ENCODE measurements around the gene PLCG1. TPM values are rescaled to one million over a fixed set of nuclear protein-coding genes. Genes with fewer than 3 reads are reported as not detected.

Gene PLCG1
- total RNA-seq, 1 experiment from 2014 or later, result 64.1 TPM

- no peaks in the 10 kb centered on the region for H3F3A ChIP-seq (ENCODE audit: insufficient read depth, low read depth)
- H3K9me2 ChIP-seq (ENCODE audit: insufficient read depth), result no peaks in the 10 kb centered on the region
- no peak for DNase-seq
- no peak overlapping the region for H2AFZ ChIP-seq
- no peaks in the 10 kb centered on the region for H4K20me1 ChIP-seq (ENCODE audit: insufficient read depth)
- peaks cover 11% of the 10 kb centered on the region for H3K4me1 ChIP-seq (replicated peaks; ENCODE audit: insufficient read depth)
- H3K79me2 ChIP-seq (ENCODE audit: low read depth), result no peaks in the 10 kb centered on the region
- TF ChIP-seq CTCF (conservative IDR thresholded peaks at IDR 0.05) (no peak), EZH2 (IDR thresholded peaks at IDR 0.05; ENCODE audit: low read depth) (no peak)
- H3K36me3 ChIP-seq (ENCODE audit: low read depth), result 0 out of 2 replicates have a peak, but pooled peaks cover 1% of the 10 kb centered on the region
- POLR2A ChIA-PET (ENCODE audit: unreplicated experiment), result no interaction called here
- intact Hi-C loops (cut with micrococcal nuclease; ENCODE audit: unreplicated experiment), result loop anchor here (10.0 kb wide), 1 partner anchor 226 kb away; no protein-coding TSS in a partner anchor
- H3K27ac ChIP-seq, result no peak overlapping the region
- no peak overlapping the region for H3K4me2 ChIP-seq
- no peaks in the 10 kb centered on the region for H3K27me3 ChIP-seq (ENCODE audit: insufficient read depth, low read depth)
- CTCF ChIA-PET, result interaction anchor here (0.6 kb wide), 1 partner anchor 20 kb away, joined by 3 read pairs; no protein-coding TSS in a partner anchor
- no peaks in the 10 kb centered on the region for H3K9me3 ChIP-seq (ENCODE audit: insufficient read depth, low read depth)
- BruUV-seq (replicated peaks), result no TSS peak
- H3K4me3 ChIP-seq, result no peak overlapping the region
Observed at GRCh38 chr20:41178904-41179432, 41.6 kb downstream of the PLCG1 start.

DNA sequence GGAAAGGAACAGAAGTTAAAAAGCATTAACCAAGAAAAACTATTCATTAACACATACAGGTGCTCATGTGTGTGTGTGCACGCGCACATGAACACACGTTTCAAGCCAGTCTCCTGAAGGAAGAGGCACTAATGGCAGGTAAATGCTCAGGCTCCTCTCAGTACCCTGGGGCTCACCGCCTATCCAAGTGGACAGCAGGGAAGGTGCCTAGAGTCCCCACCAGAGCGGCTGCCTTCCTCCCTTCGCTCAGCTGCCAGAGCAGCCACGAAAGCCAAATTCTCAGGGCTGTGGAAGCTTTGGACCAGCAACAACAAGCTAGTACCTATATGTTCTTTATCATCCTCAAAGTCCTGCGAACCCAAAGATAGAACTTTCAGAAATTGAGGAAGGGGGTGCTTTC, 42.6 kb downstream of the PLCG1 start:
- Histone ChIP-seq H2AFZ (no peak overlapping the region), H3K4me3 (no peak overlapping the region), H3F3A (ENCODE audit: insufficient read depth, low read depth) (no peaks in the 10 kb centered on the region), H3K4me2 (no peak overlapping the region), H3K36me3 (ENCODE audit: low read depth) (no peaks in the 10 kb centered on the region), H3K9me3 (ENCODE audit: insufficient read depth, low read depth) (no peaks in the 10 kb centered on the region), H3K27ac (no peak overlapping the region), H3K4me1 (replicated peaks; ENCODE audit: insufficient read depth) (peaks cover 11% of the 10 kb centered on the region), H3K27me3 (ENCODE audit: insufficient read depth, low read depth) (no peaks in the 10 kb centered on the region), H4K20me1 (ENCODE audit: insufficient read depth) (no peaks in the 10 kb centered on the region), H3K79me2 (ENCODE audit: low read depth) (no peaks in the 10 kb centered on the region), H3K9me2 (ENCODE audit: insufficient read depth) (no peaks in the 10 kb centered on the region)
- BruUV-seq (replicated peaks), result no TSS peak
- intact Hi-C loops (cut with micrococcal nuclease; ENCODE audit: unreplicated experiment), result loop anchor here (10.0 kb wide), 1 partner anchor 225 kb away; no protein-coding TSS in a partner anchor
- ChIA-PET CTCF (no interaction called here), POLR2A (ENCODE audit: unreplicated experiment) (no interaction called here)
- no peak for TF ChIP-seq CTCF (conservative IDR thresholded peaks at IDR 0.05)
- TF ChIP-seq EZH2 (IDR thresholded peaks at IDR 0.05; ENCODE audit: low read depth), result no peak
- no peak for DNase-seq

- ChIA-PET CTCF (interaction anchor here (0.5 kb wide), 1 partner anchor 217 kb away, joined by 5 read pairs; no protein-coding TSS in a partner anchor), POLR2A (ENCODE audit: unreplicated experiment) (no interaction called here)
- Histone ChIP-seq H3F3A (ENCODE audit: insufficient read depth, low read depth) (no peaks in the 10 kb centered on the region), H2AFZ (no peak overlapping the region), H3K79me2 (ENCODE audit: low read depth) (no peaks in the 10 kb centered on the region), H3K4me3 (no peak overlapping the region), H3K36me3 (ENCODE audit: low read depth) (no peaks in the 10 kb centered on the region), H3K4me1 (replicated peaks; ENCODE audit: insufficient read depth) (peaks cover 11% of the 10 kb centered on the region), H3K4me2 (no peak overlapping the region), H3K9me2 (ENCODE audit: insufficient read depth) (no peaks in the 10 kb centered on the region), H3K27me3 (ENCODE audit: insufficient read depth, low read depth) (no peaks in the 10 kb centered on the region), H3K27ac (no peak overlapping the region), H3K9me3 (ENCODE audit: insufficient read depth, low read depth) (no peaks in the 10 kb centered on the region), H4K20me1 (ENCODE audit: insufficient read depth) (no peaks in the 10 kb centered on the region)
- DNase-seq, result no peak
- no TSS peak for BruUV-seq (replicated peaks)
- TF ChIP-seq EZH2 (IDR thresholded peaks at IDR 0.05; ENCODE audit: low read depth), result no peak
- no peak for TF ChIP-seq CTCF (conservative IDR thresholded peaks at IDR 0.05)
- intact Hi-C loops (cut with micrococcal nuclease; ENCODE audit: unreplicated experiment), result no loop called here
Observed at GRCh38 chr20:41180599-41181333, 43.4 kb downstream of the PLCG1 start.
